Activated naive CD8-positive, alpha-beta T cell treated with anti-CD3 and anti-CD28 coated beads, Interleukin-2, amount 50 U/mL, for 24 hours (primary cell): ENCODE results near the gene TVP23B.

Source experiments
- ATAC-seq: fragments of 150-1000 bp; cut with Tn5 transposase; one replicate; pipeline ENCODE4 v1.10.0; 2021
- DNase-seq: peaks from one replicate; pipeline ENCODE4 v3.0.0; 2021
- H3K27ac Mint-ChIP-seq: one replicate; pipeline ENCODE4 v1.8.0; 2021; ENCODE audit warnings: mild to moderate bottlenecking, mixed read lengths
- H3K27me3 Mint-ChIP-seq: one replicate; pipeline ENCODE4 v1.8.0; 2021; ENCODE audit warnings: mixed read lengths
- H3K36me3 Mint-ChIP-seq: one replicate; pipeline ENCODE4 v1.8.0; 2021; ENCODE audit warnings: low read depth, mixed read lengths
- H3K4me1 Mint-ChIP-seq: one replicate; pipeline ENCODE4 v1.8.0; 2021; ENCODE audit warnings: mixed read lengths
- H3K4me3 Mint-ChIP-seq: one replicate; pipeline ENCODE4 v1.8.0; 2021; ENCODE audit warnings: mild to moderate bottlenecking, moderate library complexity, mixed read lengths
- H3K9me3 Mint-ChIP-seq: one replicate; pipeline ENCODE4 v1.8.0; 2021; ENCODE audit warnings: mixed read lengths

The TVP23B gene

DNA sequence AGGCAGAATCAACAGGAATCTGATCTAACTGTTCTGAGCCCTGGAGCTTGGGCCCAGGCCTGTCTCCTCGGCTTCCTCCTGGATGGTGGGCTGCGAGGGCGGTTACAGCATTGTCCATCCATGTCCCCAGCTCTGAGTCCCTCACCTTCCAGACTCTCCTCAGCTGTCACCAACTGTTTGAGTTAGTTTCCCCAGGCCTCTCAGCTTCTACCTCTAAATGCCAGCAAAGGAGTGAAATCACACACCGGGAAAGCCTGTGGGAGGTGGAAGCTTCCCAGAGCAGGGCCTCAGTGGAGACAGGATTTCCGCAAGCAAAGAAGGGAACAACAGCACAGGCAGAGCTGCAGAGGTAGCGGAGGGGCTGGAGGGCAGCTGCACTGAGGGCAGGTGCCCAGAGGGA lies 67.5 kb downstream of the TVP23B start:
- Mint-ChIP-seq H3K36me3 (no peaks in the 10 kb centered on the region), H3K9me3 (no peaks in the 10 kb centered on the region), H3K4me1 (no peaks in the 10 kb centered on the region), H3K27ac (no peak overlapping the region), H3K4me3 (no peak overlapping the region), H3K27me3 (no peaks in the 10 kb centered on the region)
- no peak for DNase-seq
- no peak for ATAC-seq

DNA sequence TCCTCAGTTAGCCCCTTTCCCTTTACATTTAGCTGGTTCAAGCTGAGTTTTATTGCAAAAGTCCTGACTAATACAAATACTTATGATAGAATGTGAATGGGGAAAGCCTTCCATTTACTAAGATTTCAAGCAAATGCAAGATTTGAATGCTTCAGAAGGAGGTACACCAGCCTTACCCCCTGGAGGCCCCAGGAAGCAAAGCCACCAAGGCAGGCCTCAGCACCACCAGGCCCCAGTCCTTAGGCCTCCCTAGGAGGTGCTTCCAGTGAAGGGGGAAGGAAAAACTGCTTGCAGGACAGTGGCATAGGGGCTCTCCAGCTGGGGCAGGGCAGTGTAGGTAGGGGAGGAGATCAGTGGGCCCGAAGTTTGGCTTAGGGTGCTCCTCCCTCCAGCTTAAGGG lies 69.7 kb downstream of the TVP23B start:
- no peak overlapping the region for H3K27ac Mint-ChIP-seq
- H3K36me3 Mint-ChIP-seq = no peaks in the 10 kb centered on the region
- H3K4me1 Mint-ChIP-seq = peaks cover 8% of the 10 kb centered on the region
- H3K27me3 Mint-ChIP-seq = no peaks in the 10 kb centered on the region
- H3K4me3 Mint-ChIP-seq = no peak overlapping the region
- no peaks in the 10 kb centered on the region for H3K9me3 Mint-ChIP-seq
- DNase-seq (no peak), ATAC-seq (no peak)

DNA sequence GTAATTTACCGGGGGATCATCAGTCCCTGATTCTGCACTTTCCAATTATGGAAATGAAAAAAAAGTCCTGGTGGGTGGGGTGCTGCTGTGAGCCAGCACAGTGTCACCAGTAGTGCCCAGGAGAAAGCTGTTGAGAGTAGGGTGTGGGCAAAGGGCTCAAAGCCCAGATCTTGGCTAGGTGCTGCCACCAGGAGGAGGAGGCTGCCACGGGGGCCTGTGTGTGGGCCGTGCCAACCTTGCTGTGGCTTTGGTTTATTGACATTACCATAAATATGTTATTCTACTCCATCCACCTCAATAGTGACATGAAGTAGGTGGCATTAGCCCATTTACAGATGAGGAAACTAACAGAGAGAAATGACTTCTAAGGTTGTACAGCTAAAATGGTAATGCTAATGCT lies 70.2 kb downstream of the TVP23B start:
- ATAC-seq = no peak
- no peaks in the 10 kb centered on the region for H3K27me3 Mint-ChIP-seq
- no peaks in the 10 kb centered on the region for H3K36me3 Mint-ChIP-seq
- H3K9me3 Mint-ChIP-seq = no peaks in the 10 kb centered on the region
- H3K4me1 Mint-ChIP-seq = peaks cover 12% of the 10 kb centered on the region
- no peak for DNase-seq
- H3K27ac Mint-ChIP-seq = no peak overlapping the region
- H3K4me3 Mint-ChIP-seq = no peak overlapping the region

DNA sequence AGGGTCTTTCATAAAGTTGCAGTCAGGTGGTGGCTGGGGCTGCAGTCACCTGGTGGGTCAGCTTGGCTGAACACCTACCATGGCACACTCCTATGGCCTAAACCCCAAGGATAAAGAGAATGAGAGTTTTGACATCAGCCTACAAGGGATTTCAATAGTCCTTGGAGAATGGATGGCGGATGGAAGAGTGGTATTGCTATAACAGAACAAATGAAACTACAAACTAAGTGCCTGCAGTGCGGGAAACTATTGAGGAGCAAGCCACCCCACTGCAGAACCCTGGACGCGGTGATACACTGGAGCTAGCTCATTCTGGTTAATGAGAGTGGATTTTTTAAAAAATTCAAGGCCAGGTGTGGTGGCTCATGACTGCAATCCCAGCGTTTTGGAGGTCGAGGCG lies 74.0 kb downstream of the TVP23B start:
- Mint-ChIP-seq H3K36me3 (no peaks in the 10 kb centered on the region), H3K4me3 (peak overlapping the region; percentile 91), H3K27ac (no peak overlapping the region), H3K4me1 (peaks cover 34% of the 10 kb centered on the region), H3K27me3 (no peaks in the 10 kb centered on the region), H3K9me3 (no peaks in the 10 kb centered on the region)
- no peak for ATAC-seq
- DNase-seq = no peak

DNA sequence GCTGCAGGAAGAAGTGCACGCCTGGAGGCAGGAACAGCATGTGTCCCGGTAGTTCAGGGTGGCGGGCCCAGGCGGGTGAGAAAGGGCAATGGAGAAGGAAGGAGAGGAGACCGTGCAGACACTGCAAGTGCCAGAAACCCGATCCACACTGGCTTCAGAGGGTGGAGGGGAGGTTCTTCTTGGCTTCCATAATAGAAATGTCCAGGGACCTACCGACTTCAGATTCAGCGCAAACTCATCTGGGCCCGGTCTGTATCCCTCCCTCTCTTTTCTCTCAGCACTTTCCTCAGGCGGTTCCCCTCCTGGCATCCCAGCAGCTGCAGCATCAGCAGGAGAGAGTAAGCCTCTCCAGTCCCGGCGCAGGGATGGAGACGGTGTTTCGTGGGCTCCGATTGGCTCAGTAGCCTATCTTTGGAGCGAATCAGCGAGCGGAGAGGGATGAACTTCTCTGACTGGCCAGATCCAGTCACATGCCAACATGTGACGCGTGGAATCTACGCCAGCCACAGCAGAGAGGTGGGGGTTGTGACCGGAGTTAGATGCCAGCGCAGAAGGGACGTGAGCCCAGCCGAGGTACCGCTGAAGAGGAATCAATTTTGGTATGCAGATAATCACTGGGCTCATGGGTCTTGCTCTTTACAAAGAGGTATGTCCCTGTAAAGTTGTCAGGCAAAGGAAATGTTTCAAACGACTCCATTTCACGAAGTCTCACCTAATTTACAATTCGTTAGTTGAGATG lies 75.0 kb downstream of the TVP23B start:
- ATAC-seq = peak; percentile 93
- no peaks in the 10 kb centered on the region for H3K9me3 Mint-ChIP-seq

More for the DNA sequence above, 75.0 kb downstream of the TVP23B start:
- H3K27ac Mint-ChIP-seq = peak overlapping the region; percentile 88
- H3K27me3 Mint-ChIP-seq = no peaks in the 10 kb centered on the region
- peak overlapping the region; percentile 91 for H3K4me3 Mint-ChIP-seq
- no peaks in the 10 kb centered on the region for H3K36me3 Mint-ChIP-seq
- peaks cover 45% of the 10 kb centered on the region for H3K4me1 Mint-ChIP-seq
- DNase-seq = peak; percentile 84
